ENCODE data around the gene OSM.

Gene OSM

GRCh38 chr22:30284172-30284571 is 17.5 kb upstream of the OSM start:
- DNase-seq = no peak

GRCh38 chr22:30283342-30283741 is 16.7 kb upstream of the OSM start:
- no peak for DNase-seq

- DNase-seq = peak; percentile 72
Measured at GRCh38 chr22:30282616-30283046, 16.0 kb upstream of the OSM start.

- DNase-seq = peak; percentile 29
Measured at GRCh38 chr22:30280505-30280904, 13.9 kb upstream of the OSM start.

GRCh38 chr22:30279932-30280331 is 13.3 kb upstream of the OSM start:
- DNase-seq = no peak

GRCh38 chr22:30279046-30279788 is 12.6 kb upstream of the OSM start:
- peak; percentile 96 for DNase-seq

GRCh38 chr22:30277547-30278344 is 11.1 kb upstream of the OSM start:
- peak; percentile 63 for DNase-seq

- DNase-seq = no peak
Measured at GRCh38 chr22:30276039-30276438, 9.4 kb upstream of the OSM start.

GRCh38 chr22:30275625-30276024 is 9.0 kb upstream of the OSM start:
- DNase-seq = no peak

GRCh38 chr22:30274437-30274812 is 7.8 kb upstream of the OSM start:
- no peak for DNase-seq

- peak; percentile 58 for DNase-seq
Measured at GRCh38 chr22:30273711-30274436, 7.2 kb upstream of the OSM start.

- peak; percentile 67 for DNase-seq
Measured at GRCh38 chr22:30272781-30273601, 6.3 kb upstream of the OSM start.

- DNase-seq = peak; percentile 100
Measured at GRCh38 chr22:30270832-30271231, 4.2 kb upstream of the OSM start.

GRCh38 chr22:30268331-30268730 is 1.7 kb upstream of the OSM start:
- DNase-seq = no peak

- DNase-seq = peak; percentile 86
Measured at GRCh38 chr22:30267382-30268302, 991 bp upstream of the OSM start.

GRCh38 chr22:30265823-30266444 is 717 bp downstream of the OSM start:
- peak; percentile 78 for DNase-seq

GRCh38 chr22:30265131-30265720 is 1.4 kb downstream of the OSM start:
- no peak for DNase-seq

- DNase-seq = no peak
Measured at GRCh38 chr22:30263883-30264282, 2.8 kb downstream of the OSM start.

- DNase-seq = peak; percentile 88
Measured at GRCh38 chr22:30262917-30263741, 3.5 kb downstream of the OSM start.

- no peak for DNase-seq
Measured at GRCh38 chr22:30262112-30262511, 4.5 kb downstream of the OSM start.

Measured in inflammatory macrophage treated with lipopolysaccharide for 4 hours (primary cell).